C4-2B (cell line): Measurements from ENCODE around the gene PRRC2B.

Experiments used
- ZFX ChIP-seq: fragments of 450-650 bp; IDR thresholded peaks from 2 replicates; pipeline ENCODE4 v1.6.1; 2017
- TF ChIP-seq, protein P1 (sequence below): fragments of 450-650 bp; conservative IDR thresholded peaks from 2 replicates; pipeline ENCODE4 v1.5.1; 2017; ENCODE audit warnings: mild to moderate bottlenecking

DNA sequence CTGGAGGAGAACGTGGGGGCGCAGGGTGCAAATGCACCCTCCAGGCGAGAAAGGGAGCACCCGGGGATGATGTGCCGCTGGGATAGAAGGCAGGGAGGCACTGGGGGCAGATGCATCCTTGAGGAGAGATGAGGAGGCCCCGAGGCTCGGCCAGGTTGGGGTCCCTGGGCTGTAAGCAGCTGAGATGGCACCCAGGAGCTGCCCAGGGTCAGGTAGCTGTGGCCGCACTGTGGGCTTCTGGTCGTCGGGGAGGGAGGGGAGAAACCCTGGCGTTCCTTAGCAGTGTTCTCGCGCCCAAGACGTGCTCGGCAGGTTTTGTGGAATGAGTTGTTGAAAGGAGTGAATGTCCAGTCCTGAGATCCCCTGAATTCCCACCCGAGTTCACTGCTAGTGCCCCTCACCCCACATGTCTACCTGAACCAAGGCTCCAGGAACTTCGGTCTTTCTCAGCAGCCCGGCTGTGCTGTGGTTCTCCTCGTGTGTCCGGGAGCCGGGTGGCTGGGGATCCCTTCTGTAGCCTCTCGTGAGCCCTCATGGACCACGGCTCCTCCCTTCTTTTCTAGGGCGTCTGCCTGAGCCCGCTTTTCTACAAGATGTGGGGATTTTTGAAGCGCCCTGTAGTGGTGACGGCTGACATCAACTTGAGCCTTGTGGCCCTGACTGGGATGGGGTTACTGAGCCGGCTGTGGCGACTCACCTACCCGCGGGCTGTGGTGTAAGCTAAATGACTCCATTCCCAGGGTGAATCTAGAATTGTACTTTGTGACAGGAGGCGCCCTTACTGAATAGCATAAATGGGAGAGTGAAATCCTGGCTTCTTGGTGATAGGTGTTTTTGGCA, 110.0 kb downstream of the PRRC2B start:
- TF ChIP-seq, protein P1, sequence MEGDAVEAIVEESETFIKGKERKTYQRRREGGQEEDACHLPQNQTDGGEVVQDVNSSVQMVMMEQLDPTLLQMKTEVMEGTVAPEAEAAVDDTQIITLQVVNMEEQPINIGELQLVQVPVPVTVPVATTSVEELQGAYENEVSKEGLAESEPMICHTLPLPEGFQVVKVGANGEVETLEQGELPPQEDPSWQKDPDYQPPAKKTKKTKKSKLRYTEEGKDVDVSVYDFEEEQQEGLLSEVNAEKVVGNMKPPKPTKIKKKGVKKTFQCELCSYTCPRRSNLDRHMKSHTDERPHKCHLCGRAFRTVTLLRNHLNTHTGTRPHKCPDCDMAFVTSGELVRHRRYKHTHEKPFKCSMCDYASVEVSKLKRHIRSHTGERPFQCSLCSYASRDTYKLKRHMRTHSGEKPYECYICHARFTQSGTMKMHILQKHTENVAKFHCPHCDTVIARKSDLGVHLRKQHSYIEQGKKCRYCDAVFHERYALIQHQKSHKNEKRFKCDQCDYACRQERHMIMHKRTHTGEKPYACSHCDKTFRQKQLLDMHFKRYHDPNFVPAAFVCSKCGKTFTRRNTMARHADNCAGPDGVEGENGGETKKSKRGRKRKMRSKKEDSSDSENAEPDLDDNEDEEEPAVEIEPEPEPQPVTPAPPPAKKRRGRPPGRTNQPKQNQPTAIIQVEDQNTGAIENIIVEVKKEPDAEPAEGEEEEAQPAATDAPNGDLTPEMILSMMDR = no peak
- no peak for TF ChIP-seq ZFX
